H7 (cell line): ENCODE data around the gene GATA2. TPM values are rescaled to one million over a fixed set of nuclear protein-coding genes. Genes with fewer than 3 reads are reported as not detected.
A peak's percentile ranks its signal among the peaks of the same experiment; 100 is the strongest.

Experiments
- DNase-seq: peaks from one replicate; pipeline ENCODE4 v3.0.0; 2012
- H3K27me3 ChIP-seq: 2 replicates; pipeline ENCODE4 v1.6.0; 2011; ENCODE audit warnings: mild to moderate bottlenecking, low read length; ENCODE audit not compliant: control insufficient read depth, insufficient read depth
- H3K36me3 ChIP-seq: replicated peaks from 2 replicates; pipeline ENCODE4 v1.5.1; 2011; ENCODE audit warnings: low read length; ENCODE audit not compliant: control insufficient read depth, insufficient read depth
- H3K4me3 ChIP-seq: 2 replicates; pipeline ENCODE4 v1.5.1; 2011; ENCODE audit warnings: low read depth, mild to moderate bottlenecking, control low read depth, low read length, moderate library complexity; ENCODE audit not compliant: insufficient read depth
- total RNA-seq: library from RNA; depleted of rRNA; stranded (reverse); fragments of >200 nt; shearing (Covaris generic); gene quantifications from 2 replicates; pipeline ENCODE4 v1.2.3, GENCODE V29; 2014

GATA2 gene
- total RNA-seq, 1 experiment from 2014 or later: 3.9 TPM

- Histone ChIP-seq H3K27me3 (peaks cover 14% of the 10 kb centered on the region), H3K4me3 (no peak overlapping the region), H3K36me3 (no peaks in the 10 kb centered on the region)
- no peak for DNase-seq
These were observed 28.3 kb downstream of the GATA2 start for GRCh38 chr3:128464702-128465101.

GRCh38 chr3:128464188-128464587 lies 28.8 kb downstream of the GATA2 start:
- peaks cover 14% of the 10 kb centered on the region for H3K27me3 ChIP-seq
- DNase-seq: peak; percentile 62

GRCh38 chr3:128463771-128464170 lies 29.2 kb downstream of the GATA2 start:
- Histone ChIP-seq H3K4me3 (no peak overlapping the region), H3K27me3 (peaks cover 10% of the 10 kb centered on the region), H3K36me3 (no peaks in the 10 kb centered on the region)
- no peak for DNase-seq

More at GRCh38 chr3:128464188-128464587, 28.8 kb downstream of the GATA2 start:
- Histone ChIP-seq H3K4me3 (no peak overlapping the region), H3K36me3 (no peaks in the 10 kb centered on the region)

GRCh38 chr3:128463354-128463753 lies 29.6 kb downstream of the GATA2 start:
- Histone ChIP-seq H3K4me3 (no peak overlapping the region), H3K36me3 (no peaks in the 10 kb centered on the region), H3K27me3 (peaks cover 10% of the 10 kb centered on the region)
- DNase-seq: peak; percentile 78

GRCh38 chr3:128462931-128463330 lies 30.1 kb downstream of the GATA2 start:
- H3K27me3 ChIP-seq: peaks cover 10% of the 10 kb centered on the region
- no peaks in the 10 kb centered on the region for H3K36me3 ChIP-seq
- H3K4me3 ChIP-seq: no peak overlapping the region
- no peak for DNase-seq

- Histone ChIP-seq H3K4me3 (no peak overlapping the region), H3K27me3 (peaks cover 10% of the 10 kb centered on the region), H3K36me3 (no peaks in the 10 kb centered on the region)
- no peak for DNase-seq
These were observed 30.6 kb downstream of the GATA2 start for GRCh38 chr3:128462341-128462910.

- Histone ChIP-seq H3K4me3 (no peak overlapping the region), H3K27me3 (peaks cover 9% of the 10 kb centered on the region), H3K36me3 (no peaks in the 10 kb centered on the region)
- DNase-seq: peak; percentile 68
These were observed 31.3 kb downstream of the GATA2 start for GRCh38 chr3:128461731-128462130.

GRCh38 chr3:128459461-128459820 lies 33.6 kb downstream of the GATA2 start:
- no peak for DNase-seq
- Histone ChIP-seq H3K4me3 (no peak overlapping the region), H3K36me3 (no peaks in the 10 kb centered on the region), H3K27me3 (no peaks in the 10 kb centered on the region; the same call in none of the 2 replicates)

GRCh38 chr3:128458746-128459460 lies 34.1 kb downstream of the GATA2 start:
- DNase-seq: no peak
- H3K4me3 ChIP-seq: no peak overlapping the region
- H3K36me3 ChIP-seq: no peaks in the 10 kb centered on the region
- H3K27me3 ChIP-seq: no peaks in the 10 kb centered on the region; the same call in none of the 2 replicates

- H3K4me3 ChIP-seq: no peak overlapping the region
- no peaks in the 10 kb centered on the region; the same call in none of the 2 replicates for H3K27me3 ChIP-seq
These were observed 35.1 kb downstream of the GATA2 start for GRCh38 chr3:128457937-128458336.

GRCh38 chr3:128456776-128457715 lies 36.0 kb downstream of the GATA2 start:
- H3K27me3 ChIP-seq: no peaks in the 10 kb centered on the region; the same call in none of the 2 replicates
- peak; percentile 91 for DNase-seq
- H3K36me3 ChIP-seq: no peaks in the 10 kb centered on the region
- H3K4me3 ChIP-seq: no peak overlapping the region

More at GRCh38 chr3:128457937-128458336, 35.1 kb downstream of the GATA2 start:
- DNase-seq: peak; percentile 56
- H3K36me3 ChIP-seq: no peaks in the 10 kb centered on the region

GRCh38 chr3:128455786-128456748 lies 36.9 kb downstream of the GATA2 start:
- no peak for DNase-seq
- Histone ChIP-seq H3K36me3 (no peaks in the 10 kb centered on the region), H3K27me3 (no peaks in the 10 kb centered on the region; the same call in none of the 2 replicates), H3K4me3 (no peak overlapping the region)

- Histone ChIP-seq H3K4me3 (no peak overlapping the region), H3K27me3 (no peaks in the 10 kb centered on the region; the same call in none of the 2 replicates), H3K36me3 (no peaks in the 10 kb centered on the region)
- DNase-seq: no peak
These were observed 37.9 kb downstream of the GATA2 start for GRCh38 chr3:128455116-128455515.

GRCh38 chr3:128454310-128454618 lies 38.7 kb downstream of the GATA2 start:
- H3K27me3 ChIP-seq: no peaks in the 10 kb centered on the region; the same call in none of the 2 replicates
- H3K36me3 ChIP-seq: no peaks in the 10 kb centered on the region
- no peak for DNase-seq
- no peak overlapping the region for H3K4me3 ChIP-seq
